HG03469 (cell line): Measurements from ENCODE around the gene PSMB7.

Experiments
- ATAC-seq: cut with Tn5 transposase; IDR thresholded peaks from one replicate; pipeline ENCODE4 v1.9.1; 2021; ENCODE audit warnings: mild to moderate bottlenecking, moderate library complexity, moderate number of reproducible peaks; ENCODE audit not compliant: unreplicated experiment

Gene PSMB7

DNA sequence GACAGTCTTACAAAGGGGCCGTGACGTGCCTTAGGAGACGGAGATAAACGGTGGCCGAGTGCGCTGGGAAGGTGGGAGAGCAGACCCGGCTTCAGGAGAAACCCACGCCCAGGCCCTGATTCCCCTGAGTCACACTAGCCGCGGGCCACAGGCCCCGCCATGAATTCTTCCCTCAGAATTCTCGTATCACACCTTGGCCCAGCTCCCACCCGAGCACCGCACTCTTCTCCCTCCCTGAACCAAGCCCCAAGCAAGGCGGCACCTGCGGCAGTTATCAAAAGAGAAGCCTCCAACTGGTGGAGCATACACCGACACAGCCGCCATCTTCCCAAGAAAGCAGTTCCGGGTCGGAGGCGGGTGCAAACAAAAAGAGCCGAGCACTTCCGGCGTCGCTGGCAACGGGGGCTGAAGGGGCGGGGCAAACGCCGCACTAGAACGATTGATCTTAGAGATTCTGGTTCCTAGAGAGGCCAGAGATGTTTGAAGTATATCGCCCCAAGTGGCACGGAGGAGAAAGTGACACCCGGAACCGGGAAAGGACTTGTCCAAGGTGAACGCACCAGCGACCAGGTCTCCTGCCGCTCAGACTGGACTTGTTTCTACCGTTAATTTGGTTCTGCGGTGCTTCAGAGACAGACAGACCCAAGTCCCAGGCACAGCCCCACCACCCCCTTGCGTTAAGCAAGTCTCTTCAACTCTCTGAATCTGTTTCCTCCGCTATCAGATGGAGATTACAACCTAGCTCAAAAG lies at the start of gene PSMB7:
PSMB7 (minus strand) TSS at position 341 of the 750 bp plus-strand sequence; CDS start at position 324, 17 bp downstream.
- peak; percentile 71 for ATAC-seq

DNA sequence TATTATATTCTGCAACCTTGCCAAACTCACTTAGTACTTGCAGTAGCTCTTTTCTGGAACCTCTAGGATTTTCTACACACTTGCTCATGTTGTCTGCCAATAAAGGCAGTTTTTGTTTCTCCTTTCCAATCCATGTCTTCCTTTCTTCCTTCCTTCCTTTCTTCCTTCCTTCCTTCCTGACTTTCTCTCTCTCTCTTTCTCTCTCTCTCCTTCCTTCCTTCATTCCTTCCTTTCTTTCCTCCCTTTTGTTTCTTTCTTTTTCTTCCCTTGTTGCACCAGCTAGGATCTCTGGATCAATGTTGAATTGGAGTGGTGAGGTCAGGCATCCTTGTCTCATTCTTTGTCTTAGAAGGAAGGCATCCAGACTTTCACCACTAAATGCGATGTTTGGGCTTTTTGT lies 47.5 kb upstream of the PSMB7 start:
- no peak for ATAC-seq

DNA sequence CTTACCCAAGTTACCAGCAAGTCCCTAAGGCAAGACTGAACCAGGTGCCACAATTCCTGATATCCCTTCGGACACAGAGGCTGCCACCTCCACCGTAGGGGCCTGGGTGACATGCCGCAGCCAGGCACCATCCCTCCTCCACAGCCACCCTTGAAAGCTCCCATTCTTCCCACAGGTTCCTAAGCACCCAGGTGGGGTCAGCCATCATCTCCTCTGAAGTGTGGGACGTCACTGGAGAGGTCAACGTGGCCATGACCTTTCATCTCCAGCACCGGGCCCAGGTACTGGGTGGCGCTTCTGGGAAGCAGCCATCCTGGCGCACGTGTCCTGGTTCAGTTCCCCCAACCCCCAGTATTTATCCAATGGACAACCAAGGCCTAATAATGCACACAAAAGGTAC lies 43.2 kb upstream of the PSMB7 start:
- no peak for ATAC-seq

DNA sequence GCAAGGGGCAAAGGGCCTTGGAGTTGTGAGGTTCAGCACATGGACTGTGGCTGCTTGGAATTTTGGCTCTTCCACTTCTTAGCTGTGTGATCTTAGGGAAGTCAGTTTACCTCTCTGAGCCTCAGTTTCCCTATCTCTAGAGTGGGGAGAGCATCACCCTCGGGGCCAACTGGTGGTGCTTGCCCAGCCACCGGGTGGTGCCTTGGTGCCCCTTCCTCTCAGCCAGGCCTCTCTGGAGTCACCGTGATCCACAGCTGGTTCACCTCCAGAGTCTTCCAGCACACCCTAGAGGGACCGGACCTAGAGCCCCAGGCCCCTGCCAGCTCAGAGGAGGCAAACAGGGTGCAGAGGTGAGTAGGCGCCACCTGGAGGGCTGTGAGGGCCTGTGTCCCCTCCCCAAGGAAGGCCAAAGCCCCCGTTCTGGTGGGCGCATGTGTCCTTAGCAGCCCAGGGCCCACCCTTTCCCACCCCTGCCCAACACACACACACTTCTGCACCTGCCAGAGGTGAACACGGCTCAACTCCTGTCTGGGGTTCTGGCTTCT lies 42.7 kb upstream of the PSMB7 start:
- no peak for ATAC-seq

DNA sequence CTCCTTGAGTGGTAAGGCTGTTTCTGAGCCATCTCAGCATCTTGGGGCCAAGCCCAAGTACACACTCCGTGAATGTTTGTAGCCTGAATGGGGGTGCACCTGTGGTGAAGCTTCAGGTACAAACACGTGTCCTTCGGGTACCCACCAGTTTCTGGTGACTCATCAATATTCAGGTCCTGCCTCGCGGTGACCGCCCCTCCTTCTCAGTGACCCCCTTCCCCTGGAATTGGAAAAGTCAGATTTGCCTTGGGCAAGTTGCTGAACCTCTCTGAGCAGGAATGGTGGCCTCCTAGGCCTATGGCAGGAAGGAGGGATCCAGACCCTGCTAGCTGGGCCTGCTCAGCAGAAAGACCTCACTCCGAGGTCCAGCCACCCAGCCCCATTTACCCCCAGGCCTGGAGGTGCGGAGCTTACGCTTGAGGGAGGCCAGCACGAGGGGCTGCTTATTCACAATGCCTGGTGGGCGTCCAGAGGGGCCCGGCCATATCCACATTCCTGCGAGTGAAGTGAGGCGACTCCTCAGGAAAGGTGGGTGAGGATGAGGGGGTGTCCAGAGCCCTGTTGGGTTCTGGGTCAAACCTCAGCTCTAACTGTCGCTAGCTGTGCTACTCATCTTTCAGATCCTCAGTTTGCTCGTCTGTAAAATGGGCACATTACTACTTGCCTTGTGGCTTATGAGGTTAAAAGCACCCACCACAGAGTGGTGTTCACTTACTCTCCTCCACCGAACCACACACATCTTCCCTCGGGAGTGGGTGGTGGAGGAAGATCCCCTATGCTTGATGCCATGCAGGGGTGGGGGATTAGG lies 42.0 kb upstream of the PSMB7 start:
- no peak for ATAC-seq

DNA sequence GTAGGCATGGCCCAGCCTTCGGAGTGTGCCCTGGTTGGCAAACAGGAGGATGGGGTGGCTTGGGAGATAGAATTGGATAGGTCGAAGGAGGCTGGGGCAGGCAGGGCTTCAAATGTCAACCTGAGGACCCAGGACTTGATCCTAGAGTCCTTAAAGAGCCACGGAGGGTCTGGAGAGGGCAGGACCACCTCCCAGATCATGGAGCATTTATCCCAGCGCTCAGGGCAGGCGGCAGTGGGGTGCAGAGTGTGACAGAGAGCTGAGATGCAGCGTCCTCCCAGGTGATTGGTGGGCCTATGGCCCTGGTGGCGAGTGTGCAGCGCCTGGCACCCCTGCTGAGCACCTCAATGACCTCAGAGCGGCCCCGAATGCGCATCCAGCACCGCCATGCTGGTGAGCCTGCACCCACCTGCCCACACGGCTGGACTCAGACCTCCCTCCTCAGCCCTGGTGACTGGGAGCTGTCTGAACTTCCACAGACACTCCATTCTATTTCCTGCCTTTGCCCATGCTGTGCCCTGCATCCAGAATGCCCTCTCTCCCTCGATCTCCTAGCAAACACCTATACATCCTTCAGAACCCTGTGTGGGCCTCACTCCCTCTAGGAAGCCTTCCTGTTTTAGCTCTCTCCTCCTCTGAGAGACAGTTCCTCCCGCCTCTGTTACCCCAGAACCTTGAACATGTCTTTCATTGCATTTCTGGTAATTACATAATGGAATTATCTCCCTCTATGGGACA lies 41.3 kb upstream of the PSMB7 start:
- no peak for ATAC-seq

DNA sequence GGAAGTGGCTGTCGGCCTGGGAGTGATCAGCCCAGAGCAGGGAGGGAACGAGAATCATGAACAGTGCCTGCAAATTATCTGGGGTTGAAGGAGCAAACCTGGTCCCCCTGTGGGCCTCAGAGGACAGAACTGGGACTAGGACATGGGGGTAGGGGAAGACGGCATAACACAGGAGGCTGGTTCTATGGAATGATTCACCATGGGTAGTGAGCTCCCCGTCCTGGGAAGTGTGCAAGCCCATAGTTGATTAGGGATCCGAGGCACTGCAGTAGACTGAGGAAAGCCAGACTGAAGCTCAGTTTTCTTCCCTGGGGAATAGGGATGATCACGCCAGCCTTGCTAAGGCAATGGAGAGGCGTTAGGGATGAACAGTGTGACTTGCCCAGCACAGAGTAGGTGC lies 40.6 kb upstream of the PSMB7 start:
- ATAC-seq: no peak

DNA sequence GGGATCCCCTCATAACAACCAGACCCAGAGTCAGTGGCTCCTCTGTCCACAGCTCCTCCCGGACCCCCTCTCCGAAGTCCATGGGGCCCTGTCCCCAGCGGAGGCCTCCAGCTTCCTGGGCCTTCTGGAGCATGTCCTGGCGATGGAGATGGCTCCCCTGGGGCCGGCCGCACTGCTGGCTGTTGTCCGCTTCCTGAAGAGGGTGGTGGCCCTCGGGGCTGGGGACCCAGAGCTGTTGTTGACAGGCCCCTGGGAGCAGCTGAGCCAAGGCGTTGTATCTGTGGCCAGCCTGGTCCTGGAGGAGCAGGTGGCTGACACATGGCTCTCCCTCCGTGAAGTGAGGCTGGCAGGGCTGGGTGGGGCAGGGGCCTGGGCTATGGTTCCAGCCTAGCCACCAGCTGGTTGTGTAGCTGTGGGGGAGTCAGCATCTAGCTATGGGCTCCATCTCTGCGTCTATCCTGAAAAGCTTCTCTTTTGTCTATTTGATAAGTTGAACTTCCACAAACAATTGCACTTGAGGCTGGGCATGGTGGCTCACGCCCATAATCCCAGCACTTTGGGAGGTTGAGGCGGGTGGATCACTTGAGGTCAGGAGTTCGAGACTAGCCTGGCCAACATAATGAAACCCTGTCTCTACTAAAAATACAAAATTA lies 39.7 kb upstream of the PSMB7 start:
- ATAC-seq: no peak

DNA sequence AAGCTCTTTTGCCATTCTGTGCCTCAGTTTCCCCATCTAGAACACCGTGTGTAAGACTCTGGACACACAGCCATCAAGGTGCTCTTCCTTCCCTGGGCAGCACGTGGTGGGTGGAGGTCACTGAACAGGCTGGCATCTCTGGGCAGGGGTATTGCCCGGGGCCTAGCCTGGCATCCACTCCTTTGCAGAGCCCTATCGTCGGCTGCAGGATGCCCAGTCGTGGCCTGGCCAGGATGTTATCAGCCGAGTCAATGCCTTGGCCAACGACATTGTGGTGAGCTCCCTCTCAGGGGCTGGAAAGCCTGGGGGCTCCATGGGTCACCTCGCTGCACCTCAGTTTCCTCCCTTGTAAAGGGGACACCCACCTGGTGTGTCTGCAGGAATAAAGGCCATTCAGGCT lies 39.1 kb upstream of the PSMB7 start:
- ATAC-seq: no peak

DNA sequence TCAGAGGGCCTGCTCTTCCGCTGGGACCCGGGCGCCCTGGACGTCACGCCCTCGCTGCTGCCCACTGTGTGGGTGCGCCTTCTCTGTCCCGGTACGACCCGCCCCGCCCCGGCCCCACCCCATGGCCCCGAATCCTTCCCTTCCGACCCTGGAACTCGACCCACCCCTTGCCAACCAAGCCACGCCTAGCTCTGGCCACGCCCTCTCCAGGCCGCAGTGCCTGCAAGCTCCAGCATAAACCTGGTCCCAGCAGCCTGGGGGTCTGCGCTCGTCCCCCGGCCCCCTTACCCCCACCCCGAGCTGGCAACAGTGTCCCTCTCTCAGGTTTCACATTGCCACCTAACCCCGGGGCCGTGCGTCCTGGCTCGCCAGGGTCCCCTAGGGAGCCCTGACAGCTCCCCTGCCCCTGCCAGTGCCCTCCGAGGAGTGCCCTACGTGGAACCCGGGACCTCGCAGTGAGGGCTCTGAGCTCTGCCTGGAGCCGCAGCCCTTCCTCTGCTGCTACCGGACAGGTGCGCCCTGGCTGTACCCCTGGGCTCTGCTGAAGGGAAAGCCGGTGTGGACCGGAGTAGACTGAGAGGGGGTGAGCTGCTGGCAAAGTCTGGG lies 38.4 kb upstream of the PSMB7 start:
- no peak for ATAC-seq

DNA sequence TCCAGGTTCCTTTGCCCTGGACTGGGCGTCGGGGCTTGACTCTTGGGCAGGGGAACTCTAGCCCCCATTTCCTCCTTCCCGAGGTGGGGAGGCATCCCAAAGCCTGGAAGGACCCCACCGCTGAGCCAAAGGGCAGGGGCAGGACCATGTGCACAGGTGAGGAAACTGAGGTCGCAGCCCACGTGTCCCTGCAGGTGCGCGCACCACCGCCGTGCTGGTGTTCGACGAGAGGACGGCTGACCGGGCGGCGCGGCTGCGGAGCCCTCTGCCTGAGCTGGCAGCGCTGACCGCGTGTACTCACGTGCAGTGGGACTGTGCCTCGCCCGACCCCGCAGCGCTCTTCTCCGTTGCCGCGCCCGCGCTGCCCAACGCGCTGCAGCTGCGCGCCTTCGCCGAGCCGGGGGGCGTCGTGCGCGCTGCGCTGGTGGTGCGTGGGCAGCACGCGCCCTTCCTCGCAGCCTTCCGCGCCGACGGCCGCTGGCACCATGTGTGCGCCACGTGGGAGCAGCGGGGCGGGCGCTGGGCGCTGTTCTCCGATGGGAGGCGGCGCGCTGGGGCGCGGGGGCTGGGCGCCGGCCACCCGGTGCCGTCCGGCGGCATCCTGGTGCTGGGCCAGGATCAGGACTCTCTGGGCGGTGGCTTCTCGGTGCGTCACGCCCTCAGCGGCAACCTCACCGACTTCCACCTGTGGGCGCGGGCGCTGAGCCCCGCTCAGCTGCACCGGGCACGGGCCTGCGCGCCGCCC lies 37.8 kb upstream of the PSMB7 start:
- ATAC-seq: no peak

DNA sequence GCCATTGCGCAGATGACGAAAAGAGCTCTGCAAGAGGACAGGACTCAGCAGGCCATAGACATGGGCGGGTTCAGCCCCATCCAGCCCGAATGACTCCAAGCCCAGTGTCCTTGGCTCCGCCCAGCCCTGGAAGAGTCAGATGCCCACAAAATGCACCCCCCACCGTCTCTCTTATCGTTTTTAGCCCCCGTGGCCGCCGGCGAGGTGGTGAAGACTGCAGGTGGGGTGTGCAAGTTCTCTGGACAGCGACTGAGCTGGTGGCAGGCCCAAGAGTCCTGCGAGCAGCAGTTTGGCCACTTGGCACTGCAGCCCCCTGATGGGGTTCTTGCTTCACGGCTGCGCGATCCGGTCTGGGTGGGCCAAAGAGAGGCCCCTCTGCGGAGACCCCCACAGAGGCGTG lies 37.1 kb upstream of the PSMB7 start:
- ATAC-seq: no peak

DNA sequence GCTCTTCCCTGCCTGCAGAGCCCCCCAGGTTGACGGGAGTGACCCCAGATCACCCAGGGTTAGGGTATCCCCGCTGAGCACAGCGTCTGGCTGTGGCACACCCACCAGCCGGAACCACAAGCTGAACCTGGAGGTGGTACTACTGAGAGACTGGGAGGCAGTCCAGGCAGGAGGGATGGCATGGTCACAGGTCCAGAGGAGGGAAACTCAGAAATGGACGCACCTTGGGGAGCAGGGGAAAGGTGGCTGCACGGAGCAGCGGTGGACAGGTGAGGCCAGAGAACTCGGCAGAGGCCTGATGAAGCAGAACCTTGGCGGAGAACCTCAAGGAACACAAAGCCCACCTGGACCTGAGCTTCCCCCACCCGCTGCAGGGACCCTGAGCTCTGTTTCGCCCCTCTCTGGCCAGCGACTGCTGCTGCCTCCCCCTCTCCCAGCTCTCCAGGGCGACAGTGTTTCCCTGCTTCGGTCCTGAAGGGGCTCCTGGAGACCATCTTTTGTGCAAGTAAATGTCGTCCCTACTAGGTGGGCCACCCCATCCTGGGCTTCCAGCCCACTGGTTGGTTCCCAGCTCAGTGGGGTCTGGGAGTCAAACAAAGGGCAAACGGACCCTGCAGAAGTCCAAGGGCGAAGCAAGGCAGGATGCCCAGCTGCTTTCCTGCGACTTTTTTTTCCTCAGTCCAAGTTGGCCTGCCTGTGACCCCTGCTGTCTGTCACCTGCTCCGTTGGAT lies 35.9 kb upstream of the PSMB7 start:
- no peak for ATAC-seq

DNA sequence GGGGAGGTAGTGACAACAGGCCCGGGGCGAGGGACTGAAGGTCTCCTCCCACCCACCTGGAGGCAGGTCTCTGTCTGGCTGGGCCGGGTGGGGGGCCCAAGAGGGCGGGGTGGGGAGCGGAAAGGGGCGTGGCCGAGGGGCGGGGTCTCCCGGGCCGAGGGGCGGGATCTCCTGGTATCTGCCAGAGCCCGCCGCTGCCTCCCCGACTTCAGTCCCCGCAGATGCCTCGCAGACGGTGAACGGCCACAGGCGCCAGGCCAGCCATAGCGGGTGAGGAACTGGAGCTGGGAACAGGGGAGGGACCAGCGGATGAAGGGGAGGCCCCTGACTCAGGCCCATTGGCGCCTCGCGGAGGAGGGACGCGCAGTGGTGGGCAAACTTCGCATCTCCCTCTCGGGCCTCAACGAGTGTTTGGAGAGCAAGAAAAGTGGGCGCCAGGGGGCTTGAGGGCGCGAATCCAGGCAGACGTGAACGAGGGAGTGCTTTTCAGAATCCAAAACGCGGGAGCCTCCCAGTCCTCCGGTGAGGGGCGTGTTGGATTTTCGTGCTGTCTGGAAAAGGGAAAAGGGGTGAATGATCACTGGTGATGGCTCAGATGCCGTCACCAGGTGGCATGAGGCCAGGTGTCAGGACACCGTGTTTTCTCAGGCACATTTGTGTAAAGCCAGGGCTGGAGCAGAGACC lies 35.1 kb upstream of the PSMB7 start, which contains the start of gene ADGRD2:
ADGRD2 (plus strand) TSS at position 211 of the 684 bp plus-strand sequence. CDS start 1,216 bp downstream, outside the sequence.
- ATAC-seq: no peak

DNA sequence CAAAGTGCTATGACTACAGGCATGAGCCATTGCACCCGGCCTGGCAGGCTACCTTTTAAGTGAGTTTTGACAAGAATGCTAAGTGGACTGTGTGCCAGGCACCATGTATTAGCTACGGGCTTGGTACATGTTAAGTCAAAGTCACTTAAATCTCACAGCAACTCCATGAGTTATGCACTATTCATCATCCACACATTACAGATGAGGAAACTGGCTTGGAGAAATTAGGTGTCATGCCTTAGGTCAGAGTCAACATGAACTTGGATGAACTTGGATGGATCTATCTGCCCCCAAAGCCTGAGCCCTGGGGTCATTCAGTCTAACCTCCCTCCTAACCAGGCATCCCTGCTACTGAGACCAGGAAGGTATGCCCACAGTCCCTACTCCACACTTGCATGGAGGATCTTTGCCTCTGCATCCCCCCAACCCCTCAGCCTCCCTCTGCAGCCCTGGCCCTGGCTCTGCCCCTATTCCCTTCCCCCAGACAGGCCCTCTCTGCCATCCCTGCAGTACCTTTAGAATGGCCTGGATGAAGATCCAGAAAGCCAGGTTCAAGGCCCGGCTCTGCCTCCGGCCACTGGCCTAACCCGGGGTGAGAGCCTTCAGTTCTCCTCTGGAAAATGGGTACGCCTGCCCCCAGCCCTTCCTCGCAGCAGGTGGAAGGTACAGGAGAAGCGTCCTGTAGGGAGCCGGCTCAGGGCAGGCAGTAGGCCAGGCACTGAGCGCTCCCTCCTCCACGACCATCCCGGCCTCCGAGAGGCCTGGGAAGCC lies 34.3 kb upstream of the PSMB7 start:
- ATAC-seq: no peak

DNA sequence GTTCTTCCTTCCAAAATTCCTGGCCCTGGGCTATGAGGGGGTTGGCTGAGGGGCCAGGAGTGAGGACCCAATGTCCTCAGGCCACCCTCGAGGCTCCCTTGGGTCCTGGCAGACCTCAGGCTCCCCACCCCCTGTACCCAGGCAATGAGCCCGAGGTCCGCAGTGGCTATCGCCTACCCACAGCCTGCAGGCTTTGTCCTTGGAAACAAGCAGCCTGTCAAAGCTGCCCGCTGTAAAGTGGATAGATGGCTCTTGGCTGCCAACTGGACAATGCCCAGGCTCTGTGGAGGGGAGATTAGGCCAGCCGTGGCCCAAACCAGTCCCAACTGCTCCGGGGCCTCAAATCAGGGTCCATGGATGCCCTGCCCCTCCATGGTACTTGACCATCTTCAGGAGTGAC lies 32.8 kb upstream of the PSMB7 start:
- no peak for ATAC-seq

DNA sequence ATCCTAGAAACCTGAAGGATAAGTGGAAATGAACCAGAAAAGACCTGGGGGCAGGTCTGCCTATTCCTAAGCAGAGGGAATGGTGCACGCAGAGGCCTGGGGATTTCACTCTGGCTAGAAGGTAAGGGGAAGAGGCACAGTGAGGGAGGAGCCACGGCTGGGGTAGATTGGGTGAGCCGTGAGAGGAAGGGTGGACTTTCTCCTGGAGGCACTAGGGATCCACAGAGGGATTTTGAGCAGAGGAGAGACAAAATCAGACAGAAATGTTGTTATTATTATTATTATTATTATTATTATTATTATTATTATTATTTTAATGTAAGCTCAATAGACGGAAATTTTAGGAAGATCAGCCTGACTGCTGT lies 32.0 kb upstream of the PSMB7 start:
- ATAC-seq: no peak

DNA sequence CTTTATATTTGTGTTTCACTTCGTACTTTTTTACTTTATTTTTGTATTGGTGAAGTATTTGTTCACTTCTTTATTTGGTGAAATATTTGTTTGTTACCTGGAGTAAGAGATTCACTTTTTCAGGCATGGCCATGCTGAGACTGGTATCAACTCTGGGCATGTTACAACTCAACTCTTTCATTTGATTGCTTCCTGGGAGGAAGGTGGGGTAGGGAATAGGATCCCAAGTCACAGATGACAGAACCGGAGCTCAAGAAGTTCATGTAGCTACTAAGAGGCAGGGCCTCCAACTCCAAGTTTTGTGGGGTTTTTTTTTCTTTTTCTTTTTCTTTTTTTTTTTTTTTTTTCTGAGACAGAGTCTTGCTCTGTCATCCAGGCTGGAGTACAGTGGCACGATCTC lies 28.9 kb upstream of the PSMB7 start:
- no peak for ATAC-seq
